Nephron progenitor cell (in vitro differentiated cells): ENCODE measurements around the gene C17orf50.

Source experiments
- DNase-seq: peaks from one replicate; pipeline ENCODE4 v3.0.0; 2021
- H3K27ac Mint-ChIP-seq: 2 replicates; pipeline ENCODE4 v1.8.0; 2021; ENCODE audit warnings: mild to moderate bottlenecking, moderate library complexity, mixed read lengths
- H3K27me3 Mint-ChIP-seq: 2 replicates; pipeline ENCODE4 v1.8.0; 2021; ENCODE audit warnings: mild to moderate bottlenecking, low read depth, mixed read lengths; ENCODE audit not compliant: poor library complexity
- H3K36me3 Mint-ChIP-seq: 2 replicates; pipeline ENCODE4 v1.8.0; 2021; ENCODE audit warnings: low read depth, mixed read lengths
- H3K4me1 Mint-ChIP-seq: 2 replicates; pipeline ENCODE4 v1.8.0; 2021; ENCODE audit warnings: mixed read lengths
- H3K4me3 Mint-ChIP-seq: 2 replicates; pipeline ENCODE4 v1.8.0; 2021; ENCODE audit warnings: mild to moderate bottlenecking, moderate library complexity, mixed read lengths
- H3K9me3 Mint-ChIP-seq: 2 replicates; pipeline ENCODE4 v1.8.0; 2021; ENCODE audit warnings: mild to moderate bottlenecking, moderate library complexity, mixed read lengths
- CTCF ChIP-seq: fragments of 200-600 bp; sonication (generic); IDR thresholded peaks from 2 replicates; pipeline ENCODE4 v1.5.0; 2021; ENCODE audit warnings: antibody characterized with exemption

Gene C17orf50

GRCh38 chr17:35766903-35767510 is 6.3 kb downstream of the C17orf50 start:
- Mint-ChIP-seq H3K36me3 (no peaks in the 10 kb centered on the region), H3K27ac (no peak overlapping the region), H3K9me3 (no peaks in the 10 kb centered on the region), H3K27me3 (peaks cover 35% of the 10 kb centered on the region), H3K4me3 (no peak overlapping the region), H3K4me1 (peaks cover 19% of the 10 kb centered on the region)
- no peak for DNase-seq
- TF ChIP-seq CTCF: peak; percentile 33

GRCh38 chr17:35768797-35769196 is 8.1 kb downstream of the C17orf50 start:
- no peak for TF ChIP-seq CTCF
- H3K4me3 Mint-ChIP-seq: no peak overlapping the region
- DNase-seq: no peak
- H3K27me3 Mint-ChIP-seq: peaks cover 32% of the 10 kb centered on the region
- H3K36me3 Mint-ChIP-seq: no peaks in the 10 kb centered on the region
- no peak overlapping the region for H3K27ac Mint-ChIP-seq
- H3K9me3 Mint-ChIP-seq: no peaks in the 10 kb centered on the region
- H3K4me1 Mint-ChIP-seq: peaks cover 32% of the 10 kb centered on the region

GRCh38 chr17:35769895-35770486 is 9.3 kb downstream of the C17orf50 start:
- no peak for DNase-seq
- H3K4me3 Mint-ChIP-seq: no peak overlapping the region
- no peaks in the 10 kb centered on the region for H3K9me3 Mint-ChIP-seq
- peaks cover 29% of the 10 kb centered on the region for H3K27me3 Mint-ChIP-seq
- no peaks in the 10 kb centered on the region for H3K36me3 Mint-ChIP-seq
- TF ChIP-seq CTCF: no peak
- peaks cover 37% of the 10 kb centered on the region for H3K4me1 Mint-ChIP-seq
- no peak overlapping the region for H3K27ac Mint-ChIP-seq

- Mint-ChIP-seq H3K4me1 (peaks cover 26% of the 10 kb centered on the region), H3K27ac (no peak overlapping the region), H3K36me3 (no peaks in the 10 kb centered on the region), H3K27me3 (peaks cover 24% of the 10 kb centered on the region), H3K9me3 (no peaks in the 10 kb centered on the region), H3K4me3 (no peak overlapping the region)
- no peak for TF ChIP-seq CTCF
- no peak for DNase-seq
Measured at GRCh38 chr17:35773129-35773528, 12.4 kb downstream of the C17orf50 start.

- H3K27ac Mint-ChIP-seq: peak overlapping the region; percentile 3
- no peaks in the 10 kb centered on the region for H3K9me3 Mint-ChIP-seq
- H3K4me1 Mint-ChIP-seq: peaks cover 26% of the 10 kb centered on the region
- H3K27me3 Mint-ChIP-seq: peaks cover 22% of the 10 kb centered on the region
- no peaks in the 10 kb centered on the region for H3K36me3 Mint-ChIP-seq
- no peak for DNase-seq
- no peak for TF ChIP-seq CTCF
- no peak overlapping the region for H3K4me3 Mint-ChIP-seq
Measured at GRCh38 chr17:35773679-35774425, 13.2 kb downstream of the C17orf50 start.
